IPS-NIHi7 (cell line): ENCODE data around the gene SLC9A2.

Source experiments
- DNase-seq: peaks from one replicate; pipeline ENCODE4 v3.0.0; 2012; ENCODE audit warnings: mixed read lengths; ENCODE audit errors: extremely low spot score

The SLC9A2 gene

GRCh38 chr2:102672107-102672776 lies 52.9 kb downstream of the SLC9A2 start:
- DNase-seq, result no peak

GRCh38 chr2:102674370-102674769 lies 55.0 kb downstream of the SLC9A2 start:
- no peak for DNase-seq

DNA sequence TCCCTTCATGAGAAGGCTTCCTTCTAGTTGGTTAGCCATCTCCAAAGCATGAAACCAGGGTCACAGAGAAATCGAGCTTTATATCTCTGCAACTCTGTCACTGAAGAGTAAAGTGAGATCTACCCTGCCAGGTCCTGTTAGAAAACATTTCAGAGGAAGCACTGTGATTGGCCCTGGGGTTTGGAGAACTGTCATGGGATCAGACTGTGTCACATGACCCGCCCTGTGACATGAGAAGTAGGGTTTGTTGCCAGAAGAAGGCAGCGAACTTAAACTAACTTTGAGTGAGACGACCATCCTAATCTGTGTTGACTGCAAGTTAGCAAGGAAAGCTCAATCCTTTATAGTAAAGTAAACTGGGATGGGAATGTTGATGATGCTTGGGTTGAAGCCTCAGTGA lies 55.5 kb downstream of the SLC9A2 start:
- DNase-seq, result no peak

GRCh38 chr2:102677244-102678215 lies 58.2 kb downstream of the SLC9A2 start:
- DNase-seq, result no peak

- no peak for DNase-seq
Measured at GRCh38 chr2:102678442-102678841, 59.1 kb downstream of the SLC9A2 start.

- no peak for DNase-seq
Measured at GRCh38 chr2:102686479-102687439, 67.4 kb downstream of the SLC9A2 start.

GRCh38 chr2:102690012-102690411 lies 70.7 kb downstream of the SLC9A2 start:
- DNase-seq, result no peak

- DNase-seq, result no peak
Measured at GRCh38 chr2:102696463-102696862, 77.1 kb downstream of the SLC9A2 start.

- DNase-seq, result no peak
Measured at GRCh38 chr2:102698369-102699111, 79.2 kb downstream of the SLC9A2 start.

DNA sequence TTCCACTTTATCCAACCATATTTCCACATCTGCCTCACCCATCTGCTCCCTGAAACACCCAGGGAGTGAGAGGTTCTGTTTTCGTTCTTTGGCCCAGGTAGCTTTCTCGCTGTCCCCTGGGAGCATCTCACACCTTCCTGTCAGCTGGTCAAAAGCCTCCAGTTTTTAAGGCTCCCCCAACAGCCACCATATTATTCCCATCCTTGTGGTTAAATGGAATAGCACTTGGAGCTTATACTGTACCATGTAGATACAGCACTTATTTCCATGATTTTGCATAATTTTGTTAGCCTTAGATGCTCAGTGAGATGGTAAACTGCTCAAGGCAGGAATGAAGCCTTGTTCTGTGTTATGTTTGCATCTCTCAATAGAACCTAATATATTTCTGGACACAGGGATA lies 84.0 kb downstream of the SLC9A2 start:
- DNase-seq, result no peak

DNA sequence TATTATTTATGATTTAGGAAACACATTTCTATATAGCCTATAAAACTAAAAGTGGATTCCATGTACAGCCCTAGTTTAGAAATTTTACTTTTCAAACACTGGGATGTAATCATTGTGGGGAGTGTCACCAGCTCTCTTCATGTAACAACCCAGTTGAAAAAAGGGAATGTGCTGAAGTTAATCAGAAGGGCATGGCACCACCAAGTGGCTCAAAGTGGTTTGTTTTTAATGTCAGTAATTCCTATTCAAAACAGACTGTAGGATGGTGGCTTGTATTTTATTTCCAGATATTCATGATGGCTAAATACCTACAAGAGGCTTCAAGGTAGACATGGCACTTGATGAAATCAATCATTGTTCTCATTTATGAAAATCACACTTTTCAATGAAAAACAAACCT lies 84.4 kb downstream of the SLC9A2 start:
- DNase-seq, result peak; percentile 43

- DNase-seq, result peak; percentile 41
Measured at GRCh38 chr2:102704531-102704930, 85.2 kb downstream of the SLC9A2 start.

DNA sequence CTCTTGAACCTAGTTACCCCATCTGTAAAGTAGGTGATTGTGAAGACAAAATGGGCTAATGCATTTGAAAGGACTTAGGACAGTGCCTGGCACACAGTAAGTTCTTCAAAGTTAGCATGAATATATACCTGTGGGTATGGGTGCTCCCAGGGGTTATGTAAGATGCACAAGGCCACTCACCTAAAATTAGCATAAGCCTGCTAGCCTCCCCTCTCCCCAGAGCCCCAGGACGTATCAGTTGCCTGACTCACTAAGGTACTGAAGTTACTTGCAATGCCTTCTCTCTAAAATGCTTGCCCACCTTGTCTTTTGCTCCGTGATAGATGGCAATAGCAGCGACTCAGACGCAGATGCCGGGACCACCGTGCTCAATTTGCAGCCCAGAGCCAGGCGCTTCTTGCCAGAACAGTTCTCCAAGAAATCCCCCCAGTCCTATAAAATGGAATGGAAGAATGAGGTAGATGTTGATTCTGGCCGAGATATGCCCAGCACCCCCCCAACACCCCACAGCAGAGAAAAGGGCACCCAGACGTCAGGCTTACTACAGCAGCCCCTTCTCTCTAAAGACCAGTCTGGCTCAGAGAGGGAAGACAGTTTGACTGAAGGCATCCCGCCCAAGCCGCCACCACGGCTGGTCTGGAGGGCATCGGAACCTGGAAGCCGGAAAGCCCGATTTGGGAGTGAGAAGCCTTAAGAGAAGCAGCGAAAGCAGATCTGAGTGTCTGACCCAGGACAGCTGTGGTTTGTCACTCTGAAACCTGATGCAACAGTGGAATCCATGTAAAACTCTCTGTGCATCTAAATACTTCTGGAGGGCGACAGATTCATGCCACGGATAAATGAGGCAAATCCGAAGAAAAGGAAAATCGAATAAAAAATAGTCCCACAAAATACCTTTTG lies 88.7 kb downstream of the SLC9A2 start:
- no peak for DNase-seq

- peak; percentile 33 for DNase-seq
Measured at GRCh38 chr2:102708847-102709559, 89.7 kb downstream of the SLC9A2 start.

- DNase-seq, result no peak
Measured at GRCh38 chr2:102717308-102718018, 98.1 kb downstream of the SLC9A2 start.

- no peak for DNase-seq
Measured at GRCh38 chr2:102718387-102719316, 99.3 kb downstream of the SLC9A2 start.

DNA sequence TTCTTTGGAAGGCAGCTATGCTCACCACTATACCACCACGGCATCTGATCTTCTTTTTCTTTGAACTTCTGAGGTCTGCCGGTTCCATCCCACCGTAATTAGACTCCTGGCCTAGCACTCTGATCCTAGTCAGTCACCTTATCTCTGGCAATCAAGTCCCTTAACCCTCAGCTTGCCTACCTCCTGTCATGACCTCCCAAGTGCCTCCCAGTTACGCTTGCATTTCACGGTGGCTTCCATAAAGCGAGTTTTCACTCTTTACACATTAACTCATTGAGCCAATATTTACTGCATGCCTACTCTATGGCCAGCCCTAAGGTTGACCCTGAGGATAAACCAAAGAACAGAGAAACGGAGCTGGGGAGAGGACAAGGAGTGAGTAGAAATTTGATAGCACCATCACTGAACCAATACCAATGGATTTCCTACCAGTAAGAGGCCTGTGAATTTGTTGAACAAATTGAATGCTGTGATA lies 104.7 kb downstream of the SLC9A2 start:
- no peak for DNase-seq
